Stimulated activated CD8-positive, alpha-beta memory T cell treated with anti-CD3 and anti-CD28 coated beads, Interleukin-15, amount 100 ng/mL, for 4 hours (primary cell): Measurements from ENCODE around the gene SLC30A3.

Experiments used
- DNase-seq, 2 donors: peaks; one replicate each; pipeline ENCODE4 v3.0.0-alpha.2; 2020; ENCODE audit warnings: low read depth in 2 of 2

Gene SLC30A3

DNA sequence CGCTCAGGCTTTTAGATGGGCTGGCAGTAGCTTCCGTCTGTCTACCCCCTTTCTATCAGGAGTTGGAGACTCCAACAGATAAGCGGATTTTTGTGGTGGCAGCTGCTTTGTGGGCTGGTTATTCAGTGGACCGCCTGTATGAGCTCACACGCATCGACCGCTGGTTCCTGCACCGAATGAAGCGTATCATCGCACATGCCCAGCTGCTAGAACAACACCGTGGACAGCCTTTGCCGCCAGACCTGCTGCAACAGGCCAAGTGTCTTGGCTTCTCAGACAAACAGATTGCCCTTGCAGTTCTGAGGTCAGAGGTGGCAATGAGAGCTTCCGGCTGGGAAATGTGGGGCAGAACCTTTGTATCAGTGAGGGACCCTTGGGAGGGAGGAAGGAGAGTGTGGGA is 30.9 kb downstream of the SLC30A3 start:
- DNase-seq, result no peak

DNA sequence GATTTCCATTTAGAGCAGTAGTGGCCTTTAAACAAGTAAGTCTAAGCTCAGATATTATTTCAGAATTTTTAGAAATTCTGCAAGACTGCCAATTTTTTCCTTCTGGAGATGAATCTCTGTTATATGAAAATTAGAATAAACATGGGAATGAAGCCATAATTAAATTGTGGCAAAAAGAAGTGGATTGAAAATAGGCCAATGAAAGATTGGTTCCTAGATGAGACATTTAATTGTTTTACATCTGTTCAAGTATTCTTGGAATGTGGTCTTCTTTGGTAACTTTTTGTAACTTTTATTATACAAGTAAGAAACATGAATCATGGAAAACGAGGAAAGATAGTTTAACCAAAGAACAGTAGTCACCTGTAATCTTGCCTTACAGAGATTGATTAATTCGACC is 35.3 kb downstream of the SLC30A3 start:
- no peak for DNase-seq

DNA sequence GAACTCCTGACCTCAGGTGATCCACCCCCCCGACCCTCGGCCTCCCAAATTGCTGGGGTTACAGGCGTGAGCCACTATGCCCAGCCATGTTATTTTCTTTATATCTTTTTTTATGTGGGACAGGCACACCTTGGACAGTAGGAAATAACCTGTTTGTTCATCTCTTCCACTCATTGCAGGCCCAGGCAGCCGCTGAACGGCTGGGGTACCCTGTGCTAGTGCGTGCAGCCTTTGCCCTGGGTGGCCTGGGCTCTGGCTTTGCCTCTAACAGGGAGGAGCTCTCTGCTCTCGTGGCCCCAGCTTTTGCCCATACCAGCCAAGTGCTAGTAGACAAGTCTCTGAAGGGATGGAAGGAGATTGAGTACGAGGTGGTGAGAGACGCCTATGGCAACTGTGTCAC is 37.3 kb downstream of the SLC30A3 start:
- DNase-seq, result no peak

DNA sequence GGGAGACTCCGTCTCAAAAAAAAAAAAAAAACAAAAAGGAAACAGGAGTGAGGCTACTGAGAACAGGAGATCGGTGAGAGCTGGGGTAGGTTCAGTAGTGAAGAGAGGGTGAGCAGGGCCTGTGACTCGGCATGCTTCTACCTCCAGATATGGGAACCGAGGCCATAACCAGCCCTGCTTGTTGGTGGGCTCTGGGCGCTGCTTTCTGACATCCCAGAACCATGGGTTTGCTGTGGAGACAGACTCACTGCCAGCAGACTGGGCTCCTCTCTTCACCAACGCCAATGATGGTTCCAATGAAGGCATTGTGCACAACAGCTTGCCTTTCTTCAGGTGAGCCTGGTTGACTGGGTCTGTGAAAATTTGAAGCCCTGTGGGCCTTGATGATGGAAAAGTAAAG is 39.4 kb downstream of the SLC30A3 start:
- DNase-seq, result no peak

DNA sequence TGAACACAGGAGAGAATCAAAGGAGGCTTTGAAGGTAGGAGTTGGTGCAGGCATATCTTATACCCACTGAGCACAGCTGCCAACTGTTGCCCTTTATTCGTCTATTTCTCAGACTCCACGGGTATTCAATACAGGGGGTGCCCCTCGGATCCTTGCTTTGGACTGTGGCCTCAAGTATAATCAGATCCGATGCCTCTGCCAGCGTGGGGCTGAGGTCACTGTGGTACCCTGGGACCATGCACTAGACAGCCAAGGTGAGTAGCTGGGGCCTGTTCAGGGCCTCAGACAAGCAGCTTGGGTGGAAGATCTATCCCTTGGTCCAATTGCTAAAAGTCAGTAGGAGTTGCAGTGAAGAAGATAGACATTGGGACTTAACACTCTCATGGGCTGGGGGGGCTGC is 40.4 kb downstream of the SLC30A3 start:
- no peak for DNase-seq

DNA sequence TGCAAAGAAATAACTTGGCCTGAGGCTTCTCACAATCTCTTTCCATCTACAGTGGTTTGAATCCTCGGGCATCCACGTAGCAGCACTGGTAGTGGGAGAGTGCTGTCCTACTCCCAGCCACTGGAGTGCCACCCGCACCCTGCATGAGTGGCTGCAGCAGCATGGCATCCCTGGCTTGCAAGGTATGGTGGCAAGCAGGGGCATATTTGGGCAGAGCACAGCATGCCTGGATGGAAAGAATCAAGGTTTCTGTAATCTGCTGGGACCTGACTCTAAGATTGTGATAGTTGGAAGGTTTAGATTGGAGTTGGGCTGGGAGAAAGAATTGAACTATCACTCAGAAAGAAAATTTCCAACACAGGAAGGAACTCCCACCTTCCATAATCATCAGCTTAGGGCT is 41.7 kb downstream of the SLC30A3 start:
- DNase-seq, result no peak

DNA sequence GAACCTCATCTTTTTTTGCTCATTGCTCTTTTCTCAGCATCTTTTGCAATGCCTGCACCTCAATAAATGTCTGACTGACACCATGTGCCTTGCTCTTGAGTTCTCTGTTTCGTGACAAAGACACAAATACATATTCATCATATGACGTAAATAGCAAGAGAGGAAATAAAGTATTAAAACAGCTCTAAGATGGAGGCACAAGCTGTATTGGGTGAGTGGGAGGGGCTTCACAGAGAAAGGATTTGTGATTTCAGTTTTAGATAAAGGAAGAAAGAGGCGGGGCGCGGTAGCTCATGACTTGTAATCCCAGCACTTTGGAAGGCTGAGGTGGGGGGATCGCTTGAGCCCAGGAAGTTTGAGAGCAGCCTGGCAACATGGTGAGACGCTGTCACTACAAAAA is 42.8 kb downstream of the SLC30A3 start:
- DNase-seq, result no peak

DNA sequence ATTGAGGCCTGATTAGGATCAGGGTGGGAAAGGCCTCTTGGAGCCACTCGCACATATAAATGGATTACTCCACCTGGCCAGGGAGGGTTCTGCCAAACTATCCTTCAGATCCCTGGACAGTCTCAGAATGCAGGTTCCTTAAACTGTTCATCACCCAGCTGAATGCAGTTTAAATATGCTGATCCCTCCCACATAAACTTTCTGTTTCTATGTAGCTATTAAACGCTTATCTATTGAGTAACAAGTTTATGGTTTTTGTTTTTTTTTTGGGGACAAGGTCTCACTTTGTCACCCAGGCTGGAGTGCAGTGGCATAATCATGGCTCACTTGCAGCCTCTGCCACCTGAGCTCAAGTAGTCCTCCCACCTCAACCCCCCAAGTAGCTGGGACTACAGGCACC is 43.8 kb downstream of the SLC30A3 start:
- DNase-seq, result no peak

DNA sequence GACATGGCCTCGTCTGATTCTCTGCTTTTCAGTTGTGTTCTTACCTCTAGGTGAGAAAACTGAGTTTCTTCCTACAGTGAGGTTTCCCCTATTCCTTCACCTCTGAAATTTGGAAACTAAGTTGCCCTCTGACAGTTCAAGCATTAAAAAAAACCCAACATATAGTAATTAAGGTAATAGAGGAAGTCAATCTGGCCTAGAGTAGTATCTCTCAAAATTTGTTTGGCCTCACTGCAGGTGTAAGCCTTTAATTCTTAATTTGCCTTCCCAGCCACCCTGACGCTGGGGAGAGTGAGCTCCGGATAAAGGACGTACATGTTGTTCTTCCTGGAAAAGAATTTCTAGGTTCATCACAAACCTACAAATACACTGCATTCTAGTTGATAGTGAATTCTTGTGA is 44.2 kb downstream of the SLC30A3 start:
- no peak for DNase-seq

DNA sequence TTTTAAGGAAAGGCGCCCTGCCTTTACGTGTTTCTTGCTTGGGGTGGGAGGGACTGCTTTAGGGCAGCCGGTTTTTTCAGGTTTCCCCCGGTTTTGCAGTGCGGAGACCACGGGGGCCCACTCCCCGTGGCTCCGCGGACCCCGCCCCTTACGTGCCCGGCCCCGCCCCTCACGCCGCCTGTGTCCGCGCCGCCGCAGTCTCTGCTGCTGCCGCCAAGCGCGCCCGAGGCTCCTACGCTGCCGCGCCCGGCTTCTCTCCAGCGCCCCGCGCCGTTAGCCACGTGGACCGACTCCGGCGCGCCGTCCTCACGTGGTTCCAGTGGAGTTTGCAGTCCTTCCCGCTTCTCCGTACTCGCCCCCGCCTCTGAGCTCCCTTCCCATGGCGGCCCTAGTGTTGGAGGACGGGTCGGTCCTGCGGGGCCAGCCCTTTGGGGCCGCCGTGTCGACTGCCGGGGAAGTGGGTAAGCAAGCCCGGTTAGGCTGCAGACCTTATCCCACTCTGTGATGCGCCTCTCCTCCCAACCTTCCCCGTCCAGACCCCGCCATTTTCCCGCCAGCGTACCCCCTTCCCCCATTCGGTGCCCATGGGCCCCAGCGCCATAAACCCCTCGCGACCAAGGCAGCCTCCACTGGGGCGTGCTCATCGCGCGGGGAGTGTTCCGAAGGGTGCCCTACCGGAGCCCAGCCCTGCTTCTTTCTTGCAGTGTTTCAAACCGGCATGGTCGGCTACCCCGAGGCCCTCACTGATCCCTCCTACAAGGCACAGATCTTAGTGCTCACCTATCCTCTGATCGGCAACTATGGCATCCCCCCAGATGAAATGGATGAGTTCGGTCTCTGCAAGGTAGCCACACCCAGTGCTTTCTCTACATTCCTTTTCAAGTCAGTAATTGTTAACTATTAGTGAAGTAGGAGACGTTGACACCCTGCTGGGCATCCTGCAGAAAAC is 45.4 kb downstream of the SLC30A3 start, which contains the start of gene CAD:
CAD (plus strand) TSS at position 197 of the 949 bp plus-strand sequence; CDS start at position 380, 183 bp downstream.
- peak; percentile 77 to 79 for DNase-seq

DNA sequence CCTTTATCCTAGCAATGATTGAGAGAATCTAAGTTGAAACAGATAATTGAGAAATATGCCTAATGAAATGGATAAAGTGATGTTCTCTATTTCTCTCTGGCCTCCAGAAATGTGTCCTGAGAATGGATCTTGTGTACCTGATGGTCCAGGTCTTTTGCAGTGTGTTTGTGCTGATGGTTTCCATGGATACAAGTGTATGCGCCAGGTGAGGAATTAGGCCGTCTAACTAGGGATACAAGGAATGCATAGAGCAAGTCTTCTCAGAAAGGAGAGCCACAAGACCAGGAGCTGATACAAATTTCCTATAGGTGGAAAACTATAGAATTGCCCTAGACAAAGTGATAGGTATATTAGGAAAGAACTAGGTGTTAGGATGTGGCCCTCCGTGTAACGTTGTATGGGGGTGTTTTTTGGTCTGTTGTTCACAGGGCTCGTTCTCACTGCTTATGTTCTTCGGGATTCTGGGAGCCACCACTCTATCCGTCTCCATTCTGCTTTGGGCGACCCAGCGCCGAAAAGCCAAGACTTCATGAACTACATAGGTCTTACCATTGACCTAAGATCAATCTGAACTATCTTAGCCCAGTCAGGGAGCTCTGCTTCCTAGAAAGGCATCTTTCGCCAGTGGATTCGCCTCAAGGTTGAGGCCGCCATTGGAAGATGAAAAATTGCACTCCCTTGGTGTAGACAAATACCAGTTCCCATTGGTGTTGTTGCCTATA is 46.3 kb downstream of the SLC30A3 start:
- DNase-seq, result no peak

DNA sequence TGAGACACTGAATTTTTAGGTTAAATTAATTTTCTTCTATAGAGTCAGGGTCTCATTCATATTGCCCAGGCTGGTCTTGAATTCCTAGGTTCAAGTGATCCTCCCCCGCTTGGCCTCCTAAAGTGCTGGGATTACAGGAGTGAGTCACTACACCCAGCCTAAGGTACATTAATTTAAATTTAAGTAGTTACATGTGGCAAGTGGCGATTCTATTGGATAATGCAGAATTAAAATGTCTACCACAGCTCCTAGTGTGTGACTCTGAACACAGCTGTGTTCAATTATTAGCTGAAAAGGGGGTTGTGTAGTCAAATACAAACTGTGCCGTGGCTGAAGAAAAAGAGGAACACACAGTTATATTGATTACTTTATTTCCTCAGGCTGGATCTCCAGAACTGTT is 47.9 kb downstream of the SLC30A3 start:
- no peak for DNase-seq

DNA sequence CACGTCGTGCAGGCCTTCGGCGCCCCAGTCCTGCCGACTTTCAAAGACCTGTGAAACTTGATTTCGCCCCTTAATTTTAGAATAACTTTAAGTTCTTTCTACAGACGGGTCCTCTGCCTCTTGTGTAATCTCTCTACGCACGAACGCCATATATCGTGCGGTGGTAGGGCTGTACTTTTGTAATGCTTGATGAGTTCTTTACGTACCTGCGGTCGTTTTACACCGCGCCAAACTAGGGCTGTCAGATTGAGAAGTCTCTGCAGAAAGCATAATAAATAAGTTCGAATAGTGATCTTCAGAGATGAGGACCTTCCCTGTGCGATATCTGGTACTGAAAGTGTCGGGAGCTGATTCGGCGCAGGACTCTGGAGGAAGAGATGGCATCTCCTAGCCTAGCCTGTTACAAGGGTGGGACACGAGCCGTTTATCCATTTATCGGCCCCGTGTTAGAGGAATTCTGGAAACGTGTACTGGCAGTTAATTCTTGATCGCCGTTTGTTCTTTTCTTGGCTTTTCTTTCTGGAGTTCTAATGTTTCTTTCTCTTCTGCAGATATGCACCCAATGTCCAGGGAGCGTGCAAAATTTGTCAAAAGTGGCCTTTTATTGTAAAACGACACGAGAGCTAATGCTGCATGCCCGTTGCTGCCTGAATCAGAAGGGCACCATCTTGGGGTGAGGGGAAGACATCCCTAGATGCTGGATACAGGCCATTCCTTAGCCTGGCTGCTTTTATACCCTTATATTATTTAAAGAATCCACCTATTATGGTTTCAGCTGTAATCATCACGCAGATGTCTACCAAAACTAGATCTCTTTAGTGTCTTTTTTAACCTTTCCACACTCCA is 50.0 kb downstream of the SLC30A3 start:
- peak in 1 of 2 donors; percentile 15 for DNase-seq

DNA sequence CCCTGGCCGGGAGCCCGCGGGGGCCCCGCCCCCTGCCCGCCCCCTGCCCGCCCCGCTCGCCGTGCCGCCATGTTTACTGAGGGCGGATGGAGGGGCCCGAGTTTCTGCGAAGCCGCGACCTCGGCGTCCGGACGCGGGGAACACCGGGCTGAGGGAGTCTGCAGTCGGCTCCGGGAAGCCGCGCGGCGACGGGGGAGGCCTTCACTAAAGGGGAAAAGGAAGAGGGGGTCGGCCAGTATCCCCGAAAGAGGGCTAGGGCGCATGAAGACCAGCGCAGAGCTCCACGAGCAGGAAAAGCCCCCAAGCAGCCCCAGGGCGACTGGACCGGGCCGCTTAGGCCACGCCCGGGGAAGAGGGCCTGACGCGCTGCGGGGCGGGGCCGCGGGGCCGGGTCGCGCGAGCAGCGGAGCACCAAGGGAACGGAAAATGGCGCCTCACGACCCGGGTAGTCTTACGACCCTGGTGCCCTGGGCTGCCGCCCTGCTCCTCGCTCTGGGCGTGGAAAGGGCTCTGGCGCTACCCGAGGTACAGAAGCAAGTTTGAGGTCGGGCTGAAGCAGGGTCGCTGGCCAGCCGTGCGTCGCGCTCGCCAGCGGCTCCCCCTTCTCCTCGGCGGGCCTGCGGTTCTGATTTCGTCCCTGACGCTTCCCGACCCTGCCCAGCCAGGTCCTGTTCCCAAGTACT is 50.8 kb downstream of the SLC30A3 start, which contains the start of the genes ATRAID and SLC5A6:
ATRAID (plus strand) TSS at position 99 of the 683 bp plus-strand sequence; CDS start at position 427, 328 bp downstream.
SLC5A6 (minus strand) TSS at position 326 of the 683 bp plus-strand sequence. CDS start 4,618 bp downstream, outside the sequence.
- peak; percentile 74 to 79 for DNase-seq

DNA sequence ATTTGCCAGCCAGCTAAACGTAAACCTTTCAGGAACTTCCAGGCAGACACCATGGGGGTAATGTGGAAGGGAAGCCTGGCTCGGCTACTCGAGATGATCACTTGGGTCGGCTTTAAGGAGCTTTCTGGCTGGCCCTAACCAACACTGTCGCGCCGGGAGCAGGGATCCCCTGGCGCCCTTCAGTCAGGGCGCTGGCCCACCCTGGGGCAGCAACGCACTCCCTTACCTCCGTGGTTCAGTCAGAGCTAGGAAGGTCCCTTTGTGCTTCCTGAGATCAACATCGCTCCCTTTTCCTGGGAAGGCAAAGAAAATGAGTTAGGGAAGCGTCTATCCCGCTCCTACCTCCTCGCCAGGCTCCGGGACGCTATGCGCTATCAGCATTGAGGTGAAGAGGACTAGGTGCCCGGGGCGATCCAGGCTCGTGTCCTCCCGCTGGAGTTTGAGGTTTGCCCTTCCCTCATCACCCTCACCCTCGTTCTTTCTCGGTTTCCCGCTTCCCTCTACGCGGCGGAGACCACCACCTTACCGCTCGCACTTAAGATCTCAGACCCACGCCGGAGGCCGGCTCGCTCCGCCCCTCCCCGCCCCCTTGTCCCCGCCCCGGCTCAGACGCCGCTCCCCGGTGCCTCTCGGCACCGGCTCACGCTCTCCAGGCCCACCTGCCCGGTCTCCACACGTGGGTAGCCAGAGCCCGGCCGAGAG is 51.5 kb downstream of the SLC30A3 start:
- no peak for DNase-seq

DNA sequence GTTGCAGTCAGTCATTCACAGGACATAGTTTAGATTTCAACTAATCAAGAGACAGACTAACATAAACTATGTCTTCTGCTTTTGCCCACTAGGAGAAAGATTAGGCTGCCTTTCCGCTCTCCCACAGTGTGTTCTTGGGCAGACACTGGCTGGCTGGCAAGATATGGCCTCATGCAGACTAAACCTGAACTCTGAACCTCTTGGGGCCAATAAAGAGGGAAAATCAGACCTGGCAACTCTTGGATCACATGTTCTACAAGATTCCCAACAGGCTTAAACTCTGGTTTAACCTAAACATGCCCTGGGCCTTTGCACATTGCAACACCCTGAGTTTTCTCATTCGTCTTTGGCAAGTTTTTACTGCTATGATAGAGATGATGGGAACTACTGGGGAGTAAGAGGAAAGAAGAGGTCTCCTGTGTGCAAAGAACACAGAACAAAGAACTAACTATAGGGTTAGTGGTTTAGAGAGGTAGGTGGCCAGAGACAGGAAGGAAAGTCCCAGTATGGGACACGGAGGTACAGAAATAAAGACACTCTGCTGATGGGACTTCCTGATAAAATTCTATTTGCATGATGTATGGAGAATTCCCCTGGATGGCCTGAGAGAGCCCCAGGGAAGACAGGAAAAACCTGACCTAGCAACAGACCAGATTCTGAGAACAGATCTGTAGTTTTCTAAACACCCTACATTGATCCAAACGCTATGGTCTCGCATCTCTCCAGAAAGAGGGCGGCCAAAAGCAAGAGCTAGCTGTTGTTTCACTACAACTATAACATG is 53.0 kb downstream of the SLC30A3 start:
- no peak for DNase-seq

DNA sequence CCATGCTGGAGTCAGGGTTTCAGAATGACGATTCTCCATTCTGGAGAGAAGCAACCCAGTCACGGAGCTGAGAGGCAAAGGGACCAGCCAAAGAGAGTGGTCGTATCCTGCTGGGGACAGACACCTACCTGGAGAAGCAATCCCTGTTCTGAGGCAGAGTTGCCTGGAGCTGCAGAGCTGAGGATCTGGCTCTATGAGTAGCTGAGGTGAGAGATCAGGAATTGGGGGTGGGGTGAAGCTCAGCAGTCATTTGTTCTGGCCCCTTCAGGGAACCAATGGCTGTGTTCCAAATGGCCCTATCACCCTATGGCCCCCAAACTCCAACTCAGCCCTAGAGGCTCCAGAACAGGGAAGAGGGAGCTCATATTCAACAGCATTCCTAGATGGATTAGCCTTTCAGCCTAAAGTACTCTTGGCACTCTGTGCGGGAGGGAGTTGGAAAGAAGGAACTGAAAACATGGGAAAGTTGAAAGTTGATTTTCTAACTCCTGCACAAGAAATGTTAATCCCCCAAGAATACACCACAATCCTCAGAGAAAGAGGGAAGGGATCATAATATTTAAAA is 54.3 kb downstream of the SLC30A3 start:
- no peak for DNase-seq

DNA sequence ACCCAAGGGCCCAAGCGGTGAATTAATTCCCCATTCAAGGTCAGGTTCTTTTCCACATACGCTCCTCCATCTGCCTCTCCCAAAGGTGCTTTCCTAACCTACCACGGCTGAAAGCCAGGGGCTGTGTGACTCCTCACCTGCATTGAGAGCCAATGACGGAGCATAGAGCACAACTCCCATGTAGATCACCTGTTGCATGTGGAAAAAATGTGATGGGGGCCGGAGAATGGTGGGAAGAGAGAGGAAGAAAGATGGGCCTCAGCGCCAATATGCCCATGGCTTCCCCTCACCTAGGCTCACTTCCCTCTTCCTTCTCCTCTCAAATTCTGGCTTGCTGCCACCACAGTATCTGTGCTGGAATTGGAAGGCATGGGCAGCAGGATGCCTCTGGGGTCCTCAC is 56.5 kb downstream of the SLC30A3 start:
- no peak for DNase-seq

DNA sequence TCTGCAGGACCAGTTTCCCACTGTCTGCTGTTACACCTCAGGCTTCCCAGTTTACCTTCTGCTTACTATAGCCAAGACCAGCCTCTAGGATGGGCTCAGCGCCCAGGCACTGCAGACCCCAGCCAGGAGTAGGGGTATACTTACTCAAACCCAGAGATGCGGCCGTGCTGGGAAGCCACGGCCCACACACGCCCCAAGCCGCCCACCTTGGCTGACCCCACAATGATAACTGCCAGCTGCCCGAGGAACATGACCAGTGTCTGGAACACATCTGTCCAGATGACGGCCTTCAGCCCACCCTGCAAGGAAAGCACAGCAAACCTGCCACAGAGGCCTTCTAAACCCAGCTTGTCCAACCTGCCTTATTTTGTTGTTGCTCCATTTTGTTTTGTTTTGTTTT is 57.6 kb downstream of the SLC30A3 start:
- DNase-seq, result no peak
